HepG2 (cell line): ENCODE results near the gene KDM4B. TPM values are rescaled to one million over a fixed set of nuclear protein-coding genes. Genes with fewer than 3 reads are reported as not detected.

Source experiments
- ATAC-seq: fragments of 200-7000 bp; cut with Tn5 transposase; 3 replicates; pipeline ENCODE4 v1.9.1; 2020; ENCODE audit warnings: mild to moderate bottlenecking, moderate library complexity
- BruUV-seq: library from RNA; stranded (reverse); fragments of 400-500 nt; replicated peaks from 2 replicates; lab custom pipeline; 2021; lab: Mats Ljungman, UMichigan
- CTCF ChIA-PET: fragments of 300-600 bp; formaldehyde crosslinking; extraction: SDS; loops from one replicate; lab custom pipeline; 2021; ENCODE audit warnings: low total read pairs, inconsistent platforms, low intra/inter-chr PET ratio; lab: Yijun Ruan, JAX
- POLR2A ChIA-PET: fragments of 350-600 bp; sonication (Branson Sonifier 250); formaldehyde crosslinking; loops from one replicate; lab custom pipeline; 2020; ENCODE audit warnings: antibody characterized with exemption, inconsistent platforms; lab: Yijun Ruan, JAX
- DNase-seq: peaks from one replicate; pipeline ENCODE4 v3.0.0-alpha.2; 2015; ENCODE audit warnings: low spot score
- FAIRE-seq: peaks from 3 replicates; lab custom pipeline; 2011; peaks lifted over from hg19 to GRCh38; lab: Jason Lieb, UNC
- H2AFZ ChIP-seq: one replicate; pipeline ENCODE4 v1.6.1; 2011; ENCODE audit warnings: low read length, inconsistent platforms
- H3K27ac ChIP-seq: fragments of 300-600 bp; 3 replicates; pipeline ENCODE4 v1.8.0; 2011; ENCODE audit warnings: mixed run types, mild to moderate bottlenecking, mixed read lengths, low read length, inconsistent platforms; ENCODE audit not compliant: insufficient read depth; ENCODE audit errors: extremely low read length
- H3K27me3 ChIP-seq, 2 experiments: fragments of 200-600 bp in 1 of 2; 2 replicates in 1 of 2; 3 replicates in 1 of 2; pipeline versions ENCODE4 v1.6.0 to v1.8.0; 2011; ENCODE audit warnings: low read length in 2 of 2, mild to moderate bottlenecking in 2 of 2, moderate library complexity in 2 of 2, inconsistent platforms in 1 of 2; ENCODE audit not compliant: insufficient read depth in 2 of 2, control insufficient read depth in 1 of 2
- H3K36me3 ChIP-seq, 2 experiments: fragments of 200-600 bp in 1 of 2; replicated peaks in 1 of 2; 2 replicates in 1 of 2; 3 replicates in 1 of 2; pipeline versions ENCODE4 v1.5.1 to v1.8.0; 2011; ENCODE audit warnings: low read length in 2 of 2, inconsistent platforms in 1 of 2; ENCODE audit not compliant: insufficient read depth in 2 of 2, control insufficient read depth in 1 of 2
- H3K4me1 ChIP-seq: 2 replicates; pipeline ENCODE4 v1.5.1; 2012; ENCODE audit warnings: low read length, inconsistent platforms; ENCODE audit not compliant: insufficient read depth
- H3K4me2 ChIP-seq: 2 replicates; pipeline ENCODE4 v1.6.0; 2011; ENCODE audit warnings: low read depth, low read length, inconsistent platforms
- H3K4me3 ChIP-seq, 3 experiments: fragments of 200-600 bp in 1 of 3; sonication (generic), shearing (Covaris generic) in 1 of 3; replicated peaks in 1 of 3; 2 replicates each; pipeline ENCODE4 v1.5.1; 2011 to 2016; ENCODE audit warnings: low read length in 3 of 3, inconsistent platforms in 2 of 3, low read depth in 2 of 3, mild to moderate bottlenecking in 2 of 3, control low read depth in 1 of 3, mixed read lengths in 1 of 3; ENCODE audit not compliant: insufficient read depth in 1 of 3
- H3K79me2 ChIP-seq: one replicate; pipeline ENCODE4 v1.6.1; 2011; ENCODE audit warnings: low read length, inconsistent platforms; ENCODE audit not compliant: insufficient read depth
- H3K9ac ChIP-seq: 2 replicates; pipeline ENCODE4 v1.6.0; 2011; ENCODE audit warnings: mild to moderate bottlenecking, low read depth, low read length, inconsistent platforms; ENCODE audit not compliant: insufficient read depth
- H3K9me3 ChIP-seq: 2 replicates; pipeline ENCODE4 v1.5.1; 2012; ENCODE audit warnings: mild to moderate bottlenecking, low read length
- H4K20me1 ChIP-seq: 2 replicates; pipeline ENCODE4 v1.6.0; 2011; ENCODE audit warnings: inconsistent platforms, mild to moderate bottlenecking, low read length, moderate library complexity; ENCODE audit not compliant: insufficient read depth
- FOXC1 ChIP-seq: sonication (generic); formaldehyde crosslinking; IDR thresholded peaks from 2 replicates; pipeline ENCODE4 v1.8.0; 2022; ENCODE audit warnings: mild to moderate bottlenecking, missing genetic modification reagents, borderline replicate concordance
- MAFK ChIP-seq, 2 experiments: IDR thresholded peaks in 1 of 2; conservative IDR thresholded peaks in 1 of 2; 2 replicates each; pipeline ENCODE4 v1.6.1; 2011; ENCODE audit warnings: improper control_type of control experiment in 2 of 2, low read length in 2 of 2
- RERE ChIP-seq: IDR thresholded peaks from 2 replicates; pipeline ENCODE4 v1.6.1; 2016; ENCODE audit warnings: low read depth, missing genetic modification reagents, missing compliant biosample characterization
- ZNF557 ChIP-seq: sonication (generic); formaldehyde crosslinking; IDR thresholded peaks from 2 replicates; pipeline ENCODE4 v1.4.0; 2020; ENCODE audit warnings: missing genetic modification reagents
- WGBS: methylation state at CpG from one replicate; pipeline ENCODE4 v1.1.6; 2017; ENCODE audit warnings: low lambda C conversion rate; 5-methylcytosine and 5-hydroxymethylcytosine counted together
- in situ Hi-C: cut with HindIII; loops from 2 replicates; pipeline ENCODE4 v1.10.0; 2017; ENCODE audit warnings: low pct_unique_long_range_greater_than_20kb; ENCODE audit not compliant: extremely low pct_ligation_motif_present
- intact Hi-C: fragments of 100-400 bp; cut with micrococcal nuclease; formaldehyde crosslinking; loops from one replicate; pipeline ENCODE4 v1.10.0; 2022; ENCODE audit not compliant: unreplicated experiment
- polyA plus RNA-seq, 8 experiments: library from polyadenylated mRNA; depleted of rRNA in 3 of 8; stranded (reverse) in 7 of 8; unstranded in 1 of 8; fragments of >200 nt; fragmentation: Illumina TruSeq in 4 of 8; extraction: Trizol in 4 of 8; gene quantifications; 2 replicates each; pipeline versions ENCODE4 v1.2.1 to v1.2.3, GENCODE V29; 2011 to 2016; ENCODE audit warnings: low read depth in 4 of 8, missing spikeins in 1 of 8, mixed read lengths in 1 of 8; ENCODE audit not compliant: insufficient read depth in 1 of 8
- total RNA-seq, 5 experiments: library from RNA; depleted of rRNA; stranded (reverse); fragments of >200 nt; fragmentation: Illumina TruSeq; extraction: Trizol; gene quantifications; 2 replicates each; pipeline ENCODE4 v1.2.3, GENCODE V29; 2016; ENCODE audit warnings: low read depth in 1 of 5

KDM4B gene
- total and polyA plus RNA-seq, 2 of the 13 experiments (the other 11 are each of a cell fraction or from before 2014, with no cell fraction given): 4.9 to 14.6 TPM

DNA sequence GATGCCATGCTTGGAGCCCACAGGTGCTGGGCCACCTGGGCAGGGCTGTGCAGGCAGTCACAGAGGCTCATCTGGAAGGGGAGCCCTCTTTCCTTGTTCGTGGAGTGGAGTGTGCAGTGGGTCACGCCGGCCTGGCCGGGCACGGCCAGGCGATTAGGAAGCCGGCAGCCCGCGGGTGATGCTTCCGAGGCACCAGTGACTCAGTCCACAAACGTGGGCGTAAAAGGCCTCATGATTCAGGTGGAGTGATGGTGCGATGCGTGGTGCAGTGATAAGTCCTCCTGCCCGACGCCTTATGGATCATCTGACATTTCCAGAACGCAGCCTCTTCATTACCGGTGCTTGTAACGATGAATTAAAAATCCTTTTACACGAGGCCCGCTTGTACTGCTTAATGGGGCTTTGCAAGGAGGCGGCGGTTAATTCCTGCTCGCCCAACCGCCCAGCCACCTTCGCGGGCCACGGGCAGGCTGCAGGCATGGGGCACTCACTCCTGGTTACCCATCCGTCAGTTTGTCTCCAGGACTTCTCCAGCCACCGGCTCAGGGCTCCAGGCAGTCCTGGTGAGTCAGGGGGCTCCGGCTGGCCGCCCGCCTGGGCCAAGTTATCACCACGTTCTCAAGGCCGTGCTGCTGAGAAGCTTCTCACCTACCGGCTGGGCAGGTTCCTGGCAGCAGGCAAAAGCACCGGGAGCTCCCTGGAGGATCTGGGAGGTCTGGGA is 172.4 kb downstream of the KDM4B start:
- POLR2A ChIA-PET: no interaction called here
- TF ChIP-seq MAFK (conservative IDR thresholded peaks at IDR 0.05 in 1 of 2, IDR thresholded peaks at IDR 0.05 in 1 of 2; ENCODE audit: low read length in 2 of 2) (no peak), ZNF557 (CRISPR knock-in tag) (no peak), FOXC1 (CRISPR knock-in tag) (no peak), RERE (CRISPR knock-in tag) (no peak)
- TF ChIP-seq, all 625 proteins: peak for 0
- CTCF ChIA-PET: no interaction called here
- no peaks in the 10 kb centered on the region for H3K9me3 ChIP-seq
- no peak overlapping the region for H3K4me2 ChIP-seq
- H3K4me1 ChIP-seq: no peaks in the 10 kb centered on the region
- H3K79me2 ChIP-seq: no peaks in the 10 kb centered on the region
- H3K9ac ChIP-seq: no peak overlapping the region
- H3K27me3 ChIP-seq: no peaks in the 10 kb centered on the region
- H3K4me3 ChIP-seq: no peak overlapping the region
- peaks cover 21 to 40% of the 10 kb centered on the region in 2 experiments; a peak in 4 of 5 replicates for H3K36me3 ChIP-seq
- DNase-seq (no peak), FAIRE-seq (no peak), ATAC-seq (no peak)
- intact Hi-C loops: no loop called here
- no peak overlapping the region for H3K27ac ChIP-seq
- H4K20me1 ChIP-seq: no peaks in the 10 kb centered on the region
- BruUV-seq: no TSS peak
- no peak overlapping the region for H2AFZ ChIP-seq
- in situ Hi-C loops: no loop called here
- 97% methylated on average over 35 of the region's 37 CpGs for WGBS
